HepG2 (cell line): ENCODE data around the gene AMN. TPM values are rescaled to one million over a fixed set of nuclear protein-coding genes. Genes with fewer than 3 reads are reported as not detected.

Experiments
- ATAD3A ChIP-seq: sonication (generic); formaldehyde crosslinking; IDR thresholded peaks from 2 replicates; pipeline ENCODE4 v1.4.0; 2020; ENCODE audit warnings: missing genetic modification reagents
- CENPBD1 ChIP-seq: sonication (generic); formaldehyde crosslinking; IDR thresholded peaks from 2 replicates; pipeline ENCODE4 v1.8.0; 2022; ENCODE audit warnings: missing genetic modification reagents, low read depth, mild to moderate bottlenecking, borderline replicate concordance
- FOXK1 ChIP-seq: sonication (generic); formaldehyde crosslinking; IDR thresholded peaks from 2 replicates; pipeline ENCODE4 v1.4.0; 2020; ENCODE audit warnings: low read depth, missing genetic modification reagents, borderline replicate concordance
- GATAD1 ChIP-seq: IDR thresholded peaks from 2 replicates; pipeline ENCODE4 v1.6.1; 2016; ENCODE audit warnings: missing genetic modification reagents, missing compliant biosample characterization
- HINFP ChIP-seq: sonication (generic); formaldehyde crosslinking; IDR thresholded peaks from 2 replicates; pipeline ENCODE4 v1.4.0; 2020; ENCODE audit warnings: low read depth, mild to moderate bottlenecking, missing genetic modification reagents
- HNRNPL ChIP-seq: fragments of 200-400 bp; formaldehyde crosslinking; IDR thresholded peaks from 2 replicates; pipeline ENCODE4 v1.6.1; 2017; ENCODE audit warnings: mild to moderate bottlenecking, low read depth, low read length
- MIXL1 ChIP-seq: IDR thresholded peaks from 2 replicates; pipeline ENCODE4 v1.6.1; 2016
- PATZ1 ChIP-seq: sonication (generic); formaldehyde crosslinking; IDR thresholded peaks from 2 replicates; pipeline ENCODE4 v1.4.0; 2020; ENCODE audit warnings: missing genetic modification reagents
- SATB2 ChIP-seq: sonication (generic); formaldehyde crosslinking; IDR thresholded peaks from 2 replicates; pipeline ENCODE4 v1.5.0; 2020; ENCODE audit warnings: missing genetic modification reagents
- TBP ChIP-seq: sonication (generic); formaldehyde crosslinking; IDR thresholded peaks from 2 replicates; pipeline ENCODE4 v1.5.0; 2020; ENCODE audit warnings: missing genetic modification reagents
- TEF ChIP-seq: sonication (generic); formaldehyde crosslinking; IDR thresholded peaks from 2 replicates; pipeline ENCODE4 v1.5.0; 2020; ENCODE audit warnings: missing genetic modification reagents
- TOPORS ChIP-seq: sonication (generic); formaldehyde crosslinking; IDR thresholded peaks from 2 replicates; pipeline ENCODE4 v1.8.0; 2023; ENCODE audit warnings: mild to moderate bottlenecking, missing genetic modification reagents
- ZBTB3 ChIP-seq: sonication (generic); formaldehyde crosslinking; IDR thresholded peaks from 2 replicates; pipeline ENCODE4 v1.4.0; 2020; ENCODE audit warnings: low read depth, mild to moderate bottlenecking, moderate library complexity, missing genetic modification reagents, borderline replicate concordance
- ZBTB42 ChIP-seq: sonication (generic); formaldehyde crosslinking; IDR thresholded peaks from 2 replicates; pipeline ENCODE4 v1.5.0; 2020; ENCODE audit warnings: mild to moderate bottlenecking, missing genetic modification reagents
- ZFYVE20 ChIP-seq: sonication (generic); formaldehyde crosslinking; IDR thresholded peaks from 2 replicates; pipeline ENCODE4 v1.8.0; 2023; ENCODE audit warnings: low read depth, mild to moderate bottlenecking, moderate library complexity, missing genetic modification reagents, borderline replicate concordance
- ZKSCAN1 ChIP-seq: fragments of 150-350 bp; IDR thresholded peaks from 2 replicates; pipeline ENCODE4 v1.6.1; 2014; ENCODE audit warnings: low read length
- ZKSCAN5 ChIP-seq: sonication (generic); formaldehyde crosslinking; IDR thresholded peaks from 2 replicates; pipeline ENCODE4 v1.5.1; 2020; ENCODE audit warnings: mild to moderate bottlenecking, missing genetic modification reagents
- ZNF124 ChIP-seq: sonication (generic); formaldehyde crosslinking; IDR thresholded peaks from 2 replicates; pipeline ENCODE4 v1.4.0; 2020; ENCODE audit warnings: missing genetic modification reagents
- ZNF292 ChIP-seq: sonication (generic); formaldehyde crosslinking; IDR thresholded peaks from 2 replicates; pipeline ENCODE4 v1.8.1; 2022; ENCODE audit warnings: mild to moderate bottlenecking, low read depth, missing genetic modification reagents, borderline replicate concordance
- ZNF432 ChIP-seq: sonication (generic); formaldehyde crosslinking; IDR thresholded peaks from 2 replicates; pipeline ENCODE4 v1.5.0; 2020; ENCODE audit warnings: missing genetic modification reagents, mild to moderate bottlenecking, borderline replicate concordance
- ZNF501 ChIP-seq: sonication (generic); formaldehyde crosslinking; IDR thresholded peaks from 2 replicates; pipeline ENCODE4 v1.5.1; 2020; ENCODE audit warnings: mild to moderate bottlenecking, moderate library complexity, missing genetic modification reagents
- ZNF670 ChIP-seq: sonication (generic); formaldehyde crosslinking; IDR thresholded peaks from 2 replicates; pipeline ENCODE4 v1.8.0; 2022; ENCODE audit warnings: mild to moderate bottlenecking, missing genetic modification reagents, borderline replicate concordance
- ZNF704 ChIP-seq: sonication (generic); formaldehyde crosslinking; IDR thresholded peaks from 2 replicates; pipeline ENCODE4 v1.8.1; 2023; ENCODE audit warnings: mild to moderate bottlenecking, inconsistent platforms, moderate library complexity, missing genetic modification reagents, borderline replicate concordance
- ZNF776 ChIP-seq: sonication (generic); formaldehyde crosslinking; IDR thresholded peaks from 2 replicates; pipeline ENCODE4 v1.4.0; 2020; ENCODE audit warnings: mild to moderate bottlenecking, missing genetic modification reagents
- ZNF816 ChIP-seq: sonication (generic); formaldehyde crosslinking; IDR thresholded peaks from 2 replicates; pipeline ENCODE4 v1.8.0; 2022; ENCODE audit warnings: missing genetic modification reagents, mild to moderate bottlenecking, borderline replicate concordance
- polyA plus RNA-seq, 8 experiments: library from polyadenylated mRNA; depleted of rRNA in 3 of 8; stranded (reverse) in 7 of 8; unstranded in 1 of 8; fragments of >200 nt; fragmentation: Illumina TruSeq in 4 of 8; extraction: Trizol in 4 of 8; gene quantifications; 2 replicates each; pipeline versions ENCODE4 v1.2.1 to v1.2.3, GENCODE V29; 2011 to 2016; ENCODE audit warnings: low read depth in 4 of 8, missing spikeins in 1 of 8, mixed read lengths in 1 of 8; ENCODE audit not compliant: insufficient read depth in 1 of 8
- total RNA-seq, 5 experiments: library from RNA; depleted of rRNA; stranded (reverse); fragments of >200 nt; fragmentation: Illumina TruSeq; extraction: Trizol; gene quantifications; 2 replicates each; pipeline ENCODE4 v1.2.3, GENCODE V29; 2016; ENCODE audit warnings: low read depth in 1 of 5

The AMN gene
- total and polyA plus RNA-seq, 2 of the 13 experiments (the other 11 are each of a cell fraction or from before 2014, with no cell fraction given): 9.8 to 33.1 TPM

GRCh38 chr14:102922490-102923200, at the start of gene AMN (continued):
- TF ChIP-seq MIXL1 (CRISPR knock-in tag): peak; percentile 11; the same call in 1 of the 2 replicates
- peak; percentile 68 for TF ChIP-seq GATAD1 (CRISPR knock-in tag)
- TF ChIP-seq TOPORS (CRISPR knock-in tag): peak; percentile 77; the same call in 1 of the 2 replicates
- no peak for TF ChIP-seq CENPBD1 (CRISPR knock-in tag)
- no peak; the same call in none of the 2 replicates for TF ChIP-seq ZNF776 (CRISPR knock-in tag)
- no peak; the same call in 1 of the 2 replicates for TF ChIP-seq ZNF704 (CRISPR knock-in tag)
- TF ChIP-seq ZNF124: 0 out of 2 replicates have a peak, but pooled peaks have one; percentile 43
- no peak for TF ChIP-seq SATB2 (CRISPR knock-in tag)
- TF ChIP-seq ZBTB3 (CRISPR knock-in tag): no peak
- no peak; the same call in 1 of the 2 replicates for TF ChIP-seq ZBTB42 (CRISPR knock-in tag)
- no peak for TF ChIP-seq ZKSCAN1
- TF ChIP-seq ZNF501 (CRISPR knock-in tag): no peak
- TF ChIP-seq ZNF432 (CRISPR knock-in tag): no peak
- peak; percentile 83 for TF ChIP-seq ZNF292
- no peak for TF ChIP-seq HINFP
- peak; percentile 97 for TF ChIP-seq PATZ1 (CRISPR knock-in tag)
- TF ChIP-seq HNRNPL: no peak; the same call in 1 of the 2 replicates
- TF ChIP-seq TEF: no peak
- TF ChIP-seq FOXK1: 0 out of 2 replicates have a peak, but pooled peaks have one; percentile 28
- no peak; the same call in 1 of the 2 replicates for TF ChIP-seq ZNF816 (CRISPR knock-in tag)
- TF ChIP-seq ZNF670 (CRISPR knock-in tag): peak; percentile 93; the same call in 1 of the 2 replicates
- no peak for TF ChIP-seq ZKSCAN5 (CRISPR knock-in tag)
- no peak for TF ChIP-seq ATAD3A (CRISPR knock-in tag)
- TF ChIP-seq ZFYVE20 (CRISPR knock-in tag): no peak
- TF ChIP-seq TBP (CRISPR knock-in tag): no peak
